22Rv1 (cell line): ENCODE data around the gene PPAT.

Experiments
- CTCF ChIP-seq: fragments of 450-650 bp; IDR thresholded peaks from 2 replicates; pipeline ENCODE4 v1.5.1; 2017; ENCODE audit warnings: mild to moderate bottlenecking
- ZFX ChIP-seq: fragments of 450-650 bp; IDR thresholded peaks from 2 replicates; pipeline ENCODE4 v1.6.1; 2017; ENCODE audit warnings: antibody characterized with exemption, borderline replicate concordance

DNA sequence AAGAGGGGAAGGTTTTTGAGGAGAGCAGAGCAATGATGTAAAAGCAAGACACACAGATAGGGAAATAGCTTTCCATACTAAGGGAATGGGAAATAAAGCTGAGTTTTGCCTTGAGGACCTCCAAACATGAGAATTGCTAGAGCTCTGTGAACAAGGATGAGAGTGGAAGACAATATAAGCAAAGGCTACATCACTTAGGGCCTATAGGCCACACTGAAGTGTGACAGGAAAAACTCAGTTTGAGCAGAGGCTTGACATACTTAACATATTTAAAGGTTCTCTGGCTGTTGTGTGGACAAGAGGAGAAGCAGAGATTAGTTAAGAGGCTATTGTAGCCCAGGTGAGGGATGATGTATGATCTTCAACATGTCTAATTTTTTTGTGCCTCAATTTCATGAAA lies 26.7 kb upstream of the PPAT start:
- TF ChIP-seq CTCF (no peak), ZFX (no peak)
